A673 (cell line): ENCODE results near the gene TRIM46. TPM values are rescaled to one million over a fixed set of nuclear protein-coding genes. Genes with fewer than 3 reads are reported as not detected.
"Not testable (repeated sequence)": the region's sequence is repeated elsewhere in the genome, so short reads cannot be mapped to it uniquely, and the experiment has no call there.

Experiments
- BruUV-seq: library from RNA; stranded (reverse); fragments of 400-500 nt; replicated peaks from 2 replicates; lab custom pipeline; 2021; lab: Mats Ljungman, UMichigan
- CTCF ChIA-PET: fragments of 300-600 bp; sonication (Branson Sonifier 250); formaldehyde crosslinking; loops from one replicate; lab custom pipeline; 2022; ENCODE audit warnings: antibody characterized with exemption; lab: Charles Lee
- POLR2A ChIA-PET: fragments of 300-600 bp; sonication (Branson Sonifier 250); formaldehyde crosslinking; loops from one replicate; lab custom pipeline; 2022; ENCODE audit warnings: antibody characterized with exemption; ENCODE audit not compliant: low non-redundant PET; lab: Charles Lee
- DNase-seq: peaks from one replicate; pipeline ENCODE4 v3.0.0-alpha.2; 2015; ENCODE audit warnings: low spot score
- H3K27ac ChIP-seq: fragments of 200-600 bp; sonication (generic); 2 replicates; pipeline ENCODE4 v1.5.1; 2016; ENCODE audit warnings: mixed run types, low read depth, mild to moderate bottlenecking, mixed read lengths, antibody characterized with exemption, low read length; ENCODE audit not compliant: poor library complexity, severe bottlenecking
- H3K27me3 ChIP-seq: fragments of 200-600 bp; sonication (generic); replicated peaks from 2 replicates; pipeline ENCODE4 v1.6.1; 2017; ENCODE audit warnings: mixed run types, low read depth, mild to moderate bottlenecking, mixed read lengths, antibody characterized with exemption, low read length; ENCODE audit not compliant: insufficient read depth, poor library complexity
- H3K36me3 ChIP-seq: fragments of 200-600 bp; sonication (generic); 2 replicates; pipeline ENCODE4 v1.6.1; 2016; ENCODE audit warnings: mixed run types, mild to moderate bottlenecking, mixed read lengths, antibody characterized with exemption, low read length; ENCODE audit not compliant: insufficient read depth, poor library complexity, severe bottlenecking
- H3K4me1 ChIP-seq: fragments of 200-600 bp; sonication (generic); 2 replicates; pipeline ENCODE4 v1.6.1; 2017; ENCODE audit warnings: mixed run types, mild to moderate bottlenecking, mixed read lengths, antibody characterized with exemption, low read length; ENCODE audit not compliant: insufficient read depth, poor library complexity, severe bottlenecking
- H3K4me3 ChIP-seq: fragments of 200-600 bp; sonication (generic); 2 replicates; pipeline ENCODE4 v1.5.1; 2016; ENCODE audit warnings: low read depth, mixed run types, mild to moderate bottlenecking, mixed read lengths, low read length; ENCODE audit not compliant: poor library complexity, severe bottlenecking
- H3K9me3 ChIP-seq: fragments of 200-600 bp; sonication (generic); 2 replicates; pipeline ENCODE4 v1.6.1; 2016; ENCODE audit warnings: mixed run types, low read depth, mild to moderate bottlenecking, mixed read lengths, antibody characterized with exemption, low read length; ENCODE audit not compliant: poor library complexity, severe bottlenecking
- CTCF ChIP-seq: fragments of 300-800, 200-600 bp; sonication (generic); conservative IDR thresholded peaks from 2 replicates; pipeline ENCODE4 v1.5.1; 2017; ENCODE audit warnings: low read depth, mild to moderate bottlenecking, antibody characterized with exemption, low read length, moderate library complexity, mixed read lengths
- EZH2 ChIP-seq: fragments of 200-600 bp; sonication (generic); IDR thresholded peaks from 2 replicates; pipeline ENCODE4 v1.6.1; 2017; ENCODE audit warnings: borderline replicate concordance, low read depth, mild to moderate bottlenecking, mixed read lengths, antibody characterized with exemption, low read length; ENCODE audit not compliant: poor library complexity, severe bottlenecking
- intact Hi-C: fragments of 100-400 bp; cut with micrococcal nuclease; formaldehyde crosslinking; loops from one replicate; pipeline ENCODE4 v1.10.0; 2022; ENCODE audit not compliant: unreplicated experiment
- total RNA-seq: library from RNA; stranded (reverse); gene quantifications from 2 replicates; pipeline ENCODE4 v1.2.3, GENCODE V29; 2021

The TRIM46 gene
- total RNA-seq, 1 experiment from 2014 or later, result 5.1 TPM

DNA sequence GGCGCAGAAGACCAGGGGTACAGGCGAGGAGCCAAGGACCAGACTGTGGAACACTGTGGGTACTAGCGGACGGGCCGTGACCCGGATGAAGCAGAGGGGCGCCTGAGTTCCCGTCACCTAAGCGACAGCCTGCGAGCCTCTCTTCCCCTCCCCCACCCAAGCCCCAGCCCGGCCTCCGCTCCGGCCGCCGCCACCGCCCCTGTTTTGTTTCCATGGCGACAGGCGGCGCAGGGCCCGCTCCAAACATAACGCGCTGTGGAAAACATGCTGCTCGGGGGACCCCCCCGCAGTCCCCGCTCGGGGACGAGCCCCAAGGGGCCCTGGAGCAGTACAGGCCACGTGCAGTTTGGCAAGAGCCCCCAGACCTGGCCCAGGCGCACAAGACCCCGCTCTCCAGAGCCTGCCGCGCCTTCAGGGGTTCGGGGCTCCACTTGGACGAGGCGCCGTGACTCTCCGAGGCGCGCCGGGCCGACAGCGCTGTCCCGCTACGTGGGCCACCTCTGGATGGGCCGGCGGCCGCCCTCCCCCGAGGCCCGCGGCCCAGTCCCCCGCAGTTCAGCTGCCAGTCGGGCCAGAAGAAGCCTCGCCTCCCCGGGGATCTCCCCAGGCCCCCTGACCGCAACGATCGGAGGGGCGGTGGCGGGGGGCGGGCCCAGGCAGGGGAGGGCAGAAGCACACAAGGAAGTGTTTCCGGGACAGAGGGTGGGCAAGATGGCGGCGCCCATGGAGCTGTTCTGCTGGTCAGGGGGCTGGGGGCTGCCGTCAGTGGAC, 35.1 kb downstream of the TRIM46 start, which contains the start of gene MTX1:
Gene MTX1, plus strand, starts transcription at position 155 of the 771 bp plus-strand sequence. Its CDS starts 110 bp downstream, at position 265.
- peaks cover 16% of the 10 kb centered on the region for H3K4me1 ChIP-seq
- DNase-seq, result peak; percentile 87
- peak within 1 kb of the TSS; percentile 93 for H3K27ac ChIP-seq
- TF ChIP-seq EZH2 (no peak), CTCF (no peak)
- intact Hi-C loops, result loop anchor here (5.0 to 10.0 kb wide), 3 partner anchors 34 to 386 kb away; partner anchors contain the start of gene RUSC1
- peak within 1 kb of the TSS; percentile 95 for H3K4me3 ChIP-seq
- ChIA-PET CTCF (interaction anchor here (1.0 kb wide), 1 partner anchor 15 kb away, joined by 6 read pairs; no protein-coding TSS in a partner anchor), POLR2A (interaction anchor here (0.5 to 0.7 kb wide), 2 partner anchors 12 to 18 kb away, joined by 3 to 4 read pairs; no protein-coding TSS in a partner anchor)
- BruUV-seq, result no TSS peak
- no peaks in the 10 kb centered on the region for H3K36me3 ChIP-seq
- no peaks in the 10 kb centered on the region for H3K27me3 ChIP-seq
- H3K9me3 ChIP-seq, result no peaks in the 10 kb centered on the region

- H3K9me3 ChIP-seq, result no peaks in the 10 kb centered on the region
- ChIA-PET POLR2A (interaction anchor here (0.7 kb wide), 1 partner anchor 18 kb away, joined by 4 read pairs; no protein-coding TSS in a partner anchor), CTCF (interaction anchor here (1.0 kb wide), 1 partner anchor 15 kb away, joined by 6 read pairs; no protein-coding TSS in a partner anchor)
- no peaks in the 10 kb centered on the region for H3K36me3 ChIP-seq
- H3K4me1 ChIP-seq, result peaks cover 16% of the 10 kb centered on the region
- peak overlapping the region; percentile 93 for H3K27ac ChIP-seq
- no peak for TF ChIP-seq EZH2
- TF ChIP-seq CTCF, result no peak
- no peak for DNase-seq
- intact Hi-C loops, result loop anchor here (5.0 to 10.0 kb wide), 3 partner anchors 33 to 385 kb away; partner anchors contain the start of gene RUSC1
- no peaks in the 10 kb centered on the region for H3K27me3 ChIP-seq
- peak overlapping the region; percentile 95 for H3K4me3 ChIP-seq
- TSS peak; percentile 87 for BruUV-seq
Observed at GRCh38 chr1:155209312-155209721, 35.7 kb downstream of the TRIM46 start.

GRCh38 chr1:155210314-155211104, 36.9 kb downstream of the TRIM46 start:
- peak overlapping the region; percentile 95 for H3K4me3 ChIP-seq
- H3K9me3 ChIP-seq, result no peaks in the 10 kb centered on the region
- H3K27ac ChIP-seq, result no peak overlapping the region
- no peaks in the 10 kb centered on the region for H3K27me3 ChIP-seq
- POLR2A ChIA-PET, result no interaction called here
- H3K36me3 ChIP-seq, result no peaks in the 10 kb centered on the region
- intact Hi-C loops, result no loop called here
- CTCF ChIA-PET, result no interaction called here
- H3K4me1 ChIP-seq, result peaks cover 16% of the 10 kb centered on the region
- BruUV-seq, result no TSS peak
- DNase-seq, result no peak
- TF ChIP-seq CTCF, result no peak
- no peak for TF ChIP-seq EZH2

DNA sequence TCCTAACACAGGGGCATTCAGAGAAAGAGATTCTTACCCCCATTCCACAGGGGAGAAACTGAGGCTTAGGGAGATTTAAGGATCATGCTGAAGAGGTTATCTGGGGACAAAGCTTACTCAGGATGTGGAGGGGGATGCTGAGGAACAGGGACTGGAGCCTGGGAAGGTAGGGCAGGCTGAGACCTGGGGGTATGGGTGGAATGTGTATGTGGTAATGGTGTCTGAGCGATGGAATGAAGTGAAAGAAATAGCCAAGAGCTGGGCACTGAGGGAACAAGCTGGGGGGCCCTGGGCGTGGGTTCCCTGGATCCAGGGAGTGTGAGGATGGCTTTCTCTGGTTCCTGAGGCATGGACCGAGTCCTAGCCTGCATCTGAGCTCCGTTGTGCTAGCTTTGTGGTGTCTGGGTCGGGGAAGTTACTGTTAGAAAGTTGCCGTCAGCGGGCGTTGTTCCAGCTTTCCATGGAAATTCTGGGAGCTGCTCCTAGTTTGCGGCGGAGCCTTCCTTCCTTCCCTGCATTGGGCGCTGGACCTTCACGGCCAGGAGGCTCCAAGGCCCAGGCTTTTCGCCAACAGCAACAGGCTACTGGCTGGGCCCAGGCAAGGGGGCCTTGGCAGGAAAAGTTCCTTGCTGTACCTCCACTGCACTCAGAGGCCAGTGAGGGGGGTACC, 37.9 kb downstream of the TRIM46 start:
- H3K4me3 ChIP-seq, CTCF ChIA-PET, DNase-seq, H3K27me3 ChIP-seq, BruUV-seq, POLR2A ChIA-PET, intact Hi-C loops, H3K9me3 ChIP-seq, H3K36me3 ChIP-seq, H3K27ac ChIP-seq: not testable (repeated sequence)
- H3K4me1 ChIP-seq, result peaks cover 16% of the 10 kb centered on the region
